K562 (cell line): Measurements from ENCODE around the gene PXN. TPM values are rescaled to one million over a fixed set of nuclear protein-coding genes. Genes with fewer than 3 reads are reported as not detected.

ENCODE experiments used
- BHLHE40 ChIP-seq: IDR thresholded peaks from 2 replicates; pipeline ENCODE4 v1.6.1; 2011; ENCODE audit warnings: low read length, improper control_type of control experiment
- CBX5 ChIP-seq: IDR thresholded peaks from 2 replicates; pipeline ENCODE4 v1.6.1; 2014; ENCODE audit warnings: low read depth, borderline replicate concordance
- FOXA1 ChIP-seq: fragments of 450-650 bp; IDR thresholded peaks from 2 replicates; pipeline ENCODE4 v1.6.1; 2016; ENCODE audit warnings: mild to moderate bottlenecking, borderline replicate concordance
- GATA2 ChIP-seq: sonication (generic); formaldehyde crosslinking; IDR thresholded peaks from 2 replicates; pipeline ENCODE4 v1.4.0; 2020; ENCODE audit warnings: mild to moderate bottlenecking, missing genetic modification reagents
- HDAC2 ChIP-seq: fragments of 450-650 bp; IDR thresholded peaks from 2 replicates; pipeline ENCODE4 v1.6.1; 2016; ENCODE audit warnings: mild to moderate bottlenecking
- HDAC6 ChIP-seq: IDR thresholded peaks from 2 replicates; pipeline ENCODE4 v1.6.1; 2012; ENCODE audit warnings: low read depth, mild to moderate bottlenecking, control low read depth, inconsistent platforms, low read length, moderate library complexity
- HOXB6 ChIP-seq: fragments of 250-450 bp; sonication (Bioruptor Pico); IDR thresholded peaks from 2 replicates; pipeline ENCODE4 v1.5.1; 2022; ENCODE audit warnings: mild to moderate bottlenecking, borderline replicate concordance
- KLF16 ChIP-seq: IDR thresholded peaks from 2 replicates; pipeline ENCODE4 v1.6.1; 2016; ENCODE audit warnings: antibody characterized with exemption
- MCM2 ChIP-seq: fragments of 450-650 bp; IDR thresholded peaks from 2 replicates; pipeline ENCODE4 v1.6.1; 2017; ENCODE audit warnings: low read depth, mild to moderate bottlenecking
- NFIC ChIP-seq: fragments of 450-650 bp; IDR thresholded peaks from 2 replicates; pipeline ENCODE4 v1.6.1; 2017; ENCODE audit warnings: mild to moderate bottlenecking, inconsistent platforms
- NR3C1 ChIP-seq: sonication (generic); formaldehyde crosslinking; IDR thresholded peaks from 2 replicates; pipeline ENCODE4 v1.8.1; 2022; ENCODE audit warnings: missing genetic modification reagents
- PHTF2 ChIP-seq: fragments of 250-450 bp; sonication (Bioruptor Pico); IDR thresholded peaks from 2 replicates; pipeline ENCODE4 v1.5.0; 2021; ENCODE audit warnings: mild to moderate bottlenecking
- PRMT5 ChIP-seq: sonication (generic); formaldehyde crosslinking; IDR thresholded peaks from 2 replicates; pipeline ENCODE4 v1.5.0; 2020; ENCODE audit warnings: missing genetic modification reagents
- PYGO2 ChIP-seq: fragments of 450-650 bp; IDR thresholded peaks from 2 replicates; pipeline ENCODE4 v1.6.1; 2016; ENCODE audit warnings: mild to moderate bottlenecking, missing genetic modification characterization, moderate library complexity, missing compliant biosample characterization
- SIN3B ChIP-seq: fragments of 450-650 bp; IDR thresholded peaks from 2 replicates; pipeline ENCODE4 v1.6.1; 2017; ENCODE audit warnings: low read depth, mild to moderate bottlenecking, moderate library complexity
- TAF15 ChIP-seq: fragments of 200-400 bp; formaldehyde crosslinking; IDR thresholded peaks from 2 replicates; pipeline ENCODE4 v1.6.1; 2017; ENCODE audit warnings: mild to moderate bottlenecking, low read depth, low read length, moderate library complexity
- TAF7 ChIP-seq: fragments of 450-650 bp; IDR thresholded peaks from 2 replicates; pipeline ENCODE4 v1.6.1; 2016; ENCODE audit warnings: missing genetic modification characterization, missing compliant biosample characterization
- TARDBP ChIP-seq: fragments of 450-650 bp; IDR thresholded peaks from 2 replicates; pipeline ENCODE4 v1.6.1; 2016
- TCF3 ChIP-seq: sonication (generic); formaldehyde crosslinking; IDR thresholded peaks from 2 replicates; pipeline ENCODE4 v1.4.0; 2020; ENCODE audit warnings: mild to moderate bottlenecking, missing genetic modification reagents
- TCF7L2 ChIP-seq: fragments of 150-350 bp; IDR thresholded peaks from 2 replicates; pipeline ENCODE4 v1.6.1; 2016; ENCODE audit warnings: low read depth, mild to moderate bottlenecking, low read length, moderate library complexity
- ZFP1 ChIP-seq: fragments of 450-650 bp; formaldehyde crosslinking; IDR thresholded peaks from 2 replicates; pipeline ENCODE4 v1.4.0; 2020; ENCODE audit warnings: mild to moderate bottlenecking, mixed read lengths
- ZKSCAN1 ChIP-seq: fragments of 150-350 bp; IDR thresholded peaks from 2 replicates; pipeline ENCODE4 v1.6.1; 2016; ENCODE audit warnings: low read depth, low read length
- polyA plus RNA-seq, 8 experiments: library from polyadenylated mRNA; depleted of rRNA in 4 of 8; stranded (reverse) in 5 of 8; unstranded in 3 of 8; fragments of >200 nt; fragmentation: Nextera tagmentation in 2 of 8; fragmentation: Illumina TruSeq in 1 of 8; extraction: Ambion mirVana in 2 of 8; extraction: Trizol in 1 of 8; gene quantifications; 2 replicates each; pipeline versions ENCODE4 v1.2.1 to v1.2.3, GENCODE V29; 2011 to 2014; ENCODE audit warnings: inconsistent platforms in 1 of 8, missing spikeins in 1 of 8
- total RNA-seq, 7 experiments: library from RNA; depleted of rRNA in 6 of 7; stranded (reverse); fragments of >200 nt in 6 of 7; fragmentation: Illumina TruSeq in 2 of 7; extraction: Trizol in 2 of 7; gene quantifications; 2 replicates each; pipeline versions ENCODE4 v1.2.1 to v1.2.3, GENCODE V29; 2011 to 2021; ENCODE audit warnings: low replicate concordance in 1 of 7
- TF ChIP-seq, protein P1 (sequence below): IDR thresholded peaks from 3 replicates; pipeline ENCODE4 v1.6.1; 2011; ENCODE audit warnings: borderline replicate concordance, mild to moderate bottlenecking; ENCODE audit not compliant: insufficient read length, insufficient read depth
- TF ChIP-seq, protein P2 (sequence below): sonication (generic); formaldehyde crosslinking; IDR thresholded peaks from 2 replicates; pipeline ENCODE4 v1.8.1; 2023; ENCODE audit warnings: mild to moderate bottlenecking, missing genetic modification reagents, moderate library complexity
- TF ChIP-seq, protein P3 (sequence below), 2 experiments: fragments of 450-650 bp in 1 of 2; sonication (generic) in 1 of 2; formaldehyde crosslinking; conservative IDR thresholded peaks; 2 replicates each; pipeline versions ENCODE4 v1.4.0 to v1.8.1; 2020 to 2022; ENCODE audit warnings: mild to moderate bottlenecking in 1 of 2, missing genetic modification reagents in 1 of 2

PXN gene
- total and polyA plus RNA-seq, 9 of the 15 experiments (the other 6 are each of a cell fraction or from before 2014, with no cell fraction given) = 4.0 to 74.1 (median 18.6) TPM

GRCh38 chr12:120230326-120230973, 35.1 kb downstream of the PXN start (continued):
- TF ChIP-seq TARDBP (no peak), CBX5 (no peak), SIN3B (no peak), MCM2 (no peak), FOXA1 (no peak), ZFP1 (CRISPR knock-in tag) (0 out of 2 replicates have a peak, but pooled peaks have one; percentile 4), PHTF2 (no peak), BHLHE40 (peak; percentile 83; the same call in 1 of the 2 replicates), TCF7L2 (no peak), KLF16 (peak; percentile 21; the same call in 1 of the 2 replicates), NFIC (no peak; the same call in 1 of the 2 replicates), HDAC2 (no peak), ZKSCAN1 (no peak), GATA2 (CRISPR knock-in tag) (peak; percentile 32; the same call in 1 of the 2 replicates), HDAC6 (no peak), TAF7 (tag) (no peak), PRMT5 (CRISPR knock-in tag) (no peak), HOXB6 (no peak), TAF15 (no peak), NR3C1 (CRISPR knock-in tag) (no peak), TCF3 (peak; percentile 70), PYGO2 (no peak)
- TF ChIP-seq, protein P1, sequence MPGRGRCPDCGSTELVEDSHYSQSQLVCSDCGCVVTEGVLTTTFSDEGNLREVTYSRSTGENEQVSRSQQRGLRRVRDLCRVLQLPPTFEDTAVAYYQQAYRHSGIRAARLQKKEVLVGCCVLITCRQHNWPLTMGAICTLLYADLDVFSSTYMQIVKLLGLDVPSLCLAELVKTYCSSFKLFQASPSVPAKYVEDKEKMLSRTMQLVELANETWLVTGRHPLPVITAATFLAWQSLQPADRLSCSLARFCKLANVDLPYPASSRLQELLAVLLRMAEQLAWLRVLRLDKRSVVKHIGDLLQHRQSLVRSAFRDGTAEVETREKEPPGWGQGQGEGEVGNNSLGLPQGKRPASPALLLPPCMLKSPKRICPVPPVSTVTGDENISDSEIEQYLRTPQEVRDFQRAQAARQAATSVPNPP = no peak
- TF ChIP-seq, protein P2, sequence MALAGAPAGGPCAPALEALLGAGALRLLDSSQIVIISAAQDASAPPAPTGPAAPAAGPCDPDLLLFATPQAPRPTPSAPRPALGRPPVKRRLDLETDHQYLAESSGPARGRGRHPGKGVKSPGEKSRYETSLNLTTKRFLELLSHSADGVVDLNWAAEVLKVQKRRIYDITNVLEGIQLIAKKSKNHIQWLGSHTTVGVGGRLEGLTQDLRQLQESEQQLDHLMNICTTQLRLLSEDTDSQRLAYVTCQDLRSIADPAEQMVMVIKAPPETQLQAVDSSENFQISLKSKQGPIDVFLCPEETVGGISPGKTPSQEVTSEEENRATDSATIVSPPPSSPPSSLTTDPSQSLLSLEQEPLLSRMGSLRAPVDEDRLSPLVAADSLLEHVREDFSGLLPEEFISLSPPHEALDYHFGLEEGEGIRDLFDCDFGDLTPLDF (CRISPR knock-in tag) = no peak
- TF ChIP-seq, protein P3, sequence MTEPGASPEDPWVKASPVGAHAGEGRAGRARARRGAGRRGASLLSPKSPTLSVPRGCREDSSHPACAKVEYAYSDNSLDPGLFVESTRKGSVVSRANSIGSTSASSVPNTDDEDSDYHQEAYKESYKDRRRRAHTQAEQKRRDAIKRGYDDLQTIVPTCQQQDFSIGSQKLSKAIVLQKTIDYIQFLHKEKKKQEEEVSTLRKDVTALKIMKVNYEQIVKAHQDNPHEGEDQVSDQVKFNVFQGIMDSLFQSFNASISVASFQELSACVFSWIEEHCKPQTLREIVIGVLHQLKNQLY (CRISPR knock-in tag; conservative IDR thresholded peaks at IDR 0.05) = no peak
